Measurements from ENCODE around the gene AURKB. TPM values are rescaled to one million over a fixed set of nuclear protein-coding genes. Genes with fewer than 3 reads are reported as not detected.

Gene AURKB
- total RNA-seq, 1 donor from 2014 or later: 21.4 TPM

DNA sequence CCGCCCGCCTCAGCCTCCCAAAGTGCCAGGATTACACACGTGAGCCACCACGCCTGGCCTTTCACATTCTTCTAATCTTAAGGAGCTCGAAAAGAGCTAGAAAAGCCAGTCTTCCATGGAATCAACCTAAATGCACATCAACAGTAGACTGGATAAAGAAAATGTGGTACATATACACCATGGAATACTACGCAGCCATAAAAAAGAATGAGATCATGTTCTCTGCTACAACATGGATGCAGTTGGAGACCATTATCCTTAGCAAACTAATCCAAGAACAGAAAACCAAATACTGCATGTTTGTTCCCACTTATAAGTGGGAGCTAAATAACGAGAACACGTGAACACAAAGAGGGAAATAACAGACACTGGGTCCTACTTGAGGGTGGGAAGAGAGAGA is 34.4 kb upstream of the AURKB start:
- Mint-ChIP-seq H3K9me3 (ENCODE audit: unreplicated experiment) (no peaks in the 10 kb centered on the region), H3K27me3 (ENCODE audit: unreplicated experiment) (peaks cover 12% of the 10 kb centered on the region), H3K27ac (ENCODE audit: unreplicated experiment) (no peak overlapping the region), H3K36me3 (ENCODE audit: low read depth, unreplicated experiment) (peaks cover 5% of the 10 kb centered on the region), H3K4me1 (ENCODE audit: unreplicated experiment) (peaks cover 21% of the 10 kb centered on the region), H3K4me3 (ENCODE audit: unreplicated experiment) (no peak overlapping the region)
- TF ChIP-seq, protein P1, sequence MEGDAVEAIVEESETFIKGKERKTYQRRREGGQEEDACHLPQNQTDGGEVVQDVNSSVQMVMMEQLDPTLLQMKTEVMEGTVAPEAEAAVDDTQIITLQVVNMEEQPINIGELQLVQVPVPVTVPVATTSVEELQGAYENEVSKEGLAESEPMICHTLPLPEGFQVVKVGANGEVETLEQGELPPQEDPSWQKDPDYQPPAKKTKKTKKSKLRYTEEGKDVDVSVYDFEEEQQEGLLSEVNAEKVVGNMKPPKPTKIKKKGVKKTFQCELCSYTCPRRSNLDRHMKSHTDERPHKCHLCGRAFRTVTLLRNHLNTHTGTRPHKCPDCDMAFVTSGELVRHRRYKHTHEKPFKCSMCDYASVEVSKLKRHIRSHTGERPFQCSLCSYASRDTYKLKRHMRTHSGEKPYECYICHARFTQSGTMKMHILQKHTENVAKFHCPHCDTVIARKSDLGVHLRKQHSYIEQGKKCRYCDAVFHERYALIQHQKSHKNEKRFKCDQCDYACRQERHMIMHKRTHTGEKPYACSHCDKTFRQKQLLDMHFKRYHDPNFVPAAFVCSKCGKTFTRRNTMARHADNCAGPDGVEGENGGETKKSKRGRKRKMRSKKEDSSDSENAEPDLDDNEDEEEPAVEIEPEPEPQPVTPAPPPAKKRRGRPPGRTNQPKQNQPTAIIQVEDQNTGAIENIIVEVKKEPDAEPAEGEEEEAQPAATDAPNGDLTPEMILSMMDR (IDR thresholded peaks at IDR 0.05; ENCODE audit: unreplicated experiment): no peak
- no peak for DNase-seq (ENCODE audit: low spot score)

DNA sequence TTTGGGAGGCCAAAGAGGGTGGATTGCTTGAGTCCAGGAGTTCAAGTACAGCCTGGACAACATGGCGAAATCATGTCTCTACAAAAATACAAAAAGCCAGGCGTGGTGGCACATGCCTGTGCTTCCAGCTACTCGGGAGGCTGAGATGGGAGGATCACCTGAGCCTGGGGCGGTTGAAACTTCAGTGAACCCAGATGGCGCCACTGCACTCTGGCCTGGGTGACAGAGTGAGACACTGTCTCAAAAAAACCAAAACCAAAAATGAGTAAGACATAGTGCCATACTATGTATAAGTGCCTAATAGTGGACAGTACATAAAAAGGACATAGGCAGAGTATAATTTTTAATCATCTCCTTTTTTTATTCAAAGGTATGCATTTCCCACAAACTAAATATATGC is 33.5 kb upstream of the AURKB start:
- TF ChIP-seq, protein P1 (IDR thresholded peaks at IDR 0.05; ENCODE audit: unreplicated experiment): no peak
- Mint-ChIP-seq H3K4me3 (ENCODE audit: unreplicated experiment) (no peak overlapping the region), H3K36me3 (ENCODE audit: low read depth, unreplicated experiment) (peaks cover 7% of the 10 kb centered on the region), H3K4me1 (ENCODE audit: unreplicated experiment) (peaks cover 16% of the 10 kb centered on the region), H3K27ac (ENCODE audit: unreplicated experiment) (no peak overlapping the region), H3K27me3 (ENCODE audit: unreplicated experiment) (peaks cover 9% of the 10 kb centered on the region), H3K9me3 (ENCODE audit: unreplicated experiment) (no peaks in the 10 kb centered on the region)
- no peak for DNase-seq (ENCODE audit: low spot score)

DNA sequence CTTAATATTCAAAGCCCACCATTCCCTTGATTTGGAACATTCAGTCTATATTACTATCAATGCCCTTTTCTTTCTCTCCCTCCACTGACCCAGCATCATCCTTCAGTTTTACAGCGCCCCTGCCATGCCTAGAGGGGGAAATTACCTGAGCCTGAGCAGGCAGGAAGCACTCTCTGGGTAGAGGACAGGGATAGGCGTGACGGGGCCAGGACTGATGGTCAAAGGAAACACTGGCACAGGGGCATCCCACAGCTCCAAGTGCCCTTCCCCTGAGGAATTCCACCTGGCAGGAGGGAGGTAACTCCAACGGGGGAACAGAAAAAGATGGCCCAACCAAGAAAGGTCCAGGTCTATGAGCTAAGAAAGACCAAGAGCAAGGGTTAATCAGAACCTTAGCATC is 27.5 kb upstream of the AURKB start:
- no peaks in the 10 kb centered on the region for H3K9me3 Mint-ChIP-seq (ENCODE audit: unreplicated experiment)
- no peaks in the 10 kb centered on the region for H3K4me1 Mint-ChIP-seq (ENCODE audit: unreplicated experiment)
- H3K27me3 Mint-ChIP-seq (ENCODE audit: unreplicated experiment): no peaks in the 10 kb centered on the region
- H3K36me3 Mint-ChIP-seq (ENCODE audit: low read depth, unreplicated experiment): peaks cover 34% of the 10 kb centered on the region
- DNase-seq (ENCODE audit: low spot score): no peak
- H3K27ac Mint-ChIP-seq (ENCODE audit: unreplicated experiment): no peak overlapping the region
- H3K4me3 Mint-ChIP-seq (ENCODE audit: unreplicated experiment): peak overlapping the region; percentile 6
- TF ChIP-seq, protein P1 (IDR thresholded peaks at IDR 0.05; ENCODE audit: unreplicated experiment): no peak

DNA sequence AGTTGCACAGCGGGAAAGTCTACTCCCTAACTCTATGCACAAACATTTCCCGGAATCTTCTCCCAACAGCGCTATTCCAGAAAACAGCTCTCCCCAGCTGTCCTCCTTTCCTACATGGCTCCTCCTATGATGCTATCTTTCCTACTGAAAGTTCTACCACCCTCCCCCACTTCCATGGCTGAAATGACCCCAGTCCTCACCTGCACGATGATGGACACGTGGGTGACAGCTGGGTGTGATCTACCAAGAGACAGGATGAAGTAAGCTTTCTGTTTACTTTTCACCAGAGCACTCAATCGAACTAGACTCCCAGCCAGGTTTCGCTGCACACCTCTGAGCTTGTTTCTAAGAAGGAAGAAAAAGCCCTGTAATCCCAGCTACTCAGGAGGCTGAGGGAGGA is 26.8 kb upstream of the AURKB start:
- H3K4me1 Mint-ChIP-seq (ENCODE audit: unreplicated experiment): no peaks in the 10 kb centered on the region
- no peaks in the 10 kb centered on the region for H3K27me3 Mint-ChIP-seq (ENCODE audit: unreplicated experiment)
- no peaks in the 10 kb centered on the region for H3K9me3 Mint-ChIP-seq (ENCODE audit: unreplicated experiment)
- DNase-seq (ENCODE audit: low spot score): no peak
- no peak overlapping the region for H3K27ac Mint-ChIP-seq (ENCODE audit: unreplicated experiment)
- H3K4me3 Mint-ChIP-seq (ENCODE audit: unreplicated experiment): no peak overlapping the region
- TF ChIP-seq, protein P1 (IDR thresholded peaks at IDR 0.05; ENCODE audit: unreplicated experiment): no peak
- peaks cover 41% of the 10 kb centered on the region for H3K36me3 Mint-ChIP-seq (ENCODE audit: low read depth, unreplicated experiment)

DNA sequence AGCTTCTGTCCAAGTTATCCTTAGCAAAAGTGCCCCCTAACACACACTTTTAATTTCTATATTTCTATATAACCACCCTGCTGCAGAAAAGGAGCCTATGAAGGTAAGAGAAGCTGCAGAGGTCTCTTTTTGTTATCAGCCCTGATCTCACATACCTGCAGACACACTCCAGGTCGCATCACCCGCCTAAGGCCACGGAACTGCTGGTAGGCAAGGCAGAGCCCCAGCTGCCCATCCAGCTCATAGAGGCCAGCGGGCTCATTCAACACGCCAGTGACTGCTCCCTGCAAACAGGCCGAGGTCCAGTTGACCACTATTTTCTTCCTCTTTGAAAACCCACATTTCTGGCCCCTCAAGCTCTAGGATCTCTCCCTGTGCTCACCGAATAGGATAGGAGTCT is 25.3 kb upstream of the AURKB start:
- H3K4me1 Mint-ChIP-seq (ENCODE audit: unreplicated experiment): no peaks in the 10 kb centered on the region
- DNase-seq (ENCODE audit: low spot score): no peak
- peak overlapping the region; percentile 14 for H3K4me3 Mint-ChIP-seq (ENCODE audit: unreplicated experiment)
- no peaks in the 10 kb centered on the region for H3K27me3 Mint-ChIP-seq (ENCODE audit: unreplicated experiment)
- TF ChIP-seq, protein P1 (IDR thresholded peaks at IDR 0.05; ENCODE audit: unreplicated experiment): no peak
- peaks cover 54% of the 10 kb centered on the region for H3K36me3 Mint-ChIP-seq (ENCODE audit: low read depth, unreplicated experiment)
- no peaks in the 10 kb centered on the region for H3K9me3 Mint-ChIP-seq (ENCODE audit: unreplicated experiment)
- no peak overlapping the region for H3K27ac Mint-ChIP-seq (ENCODE audit: unreplicated experiment)
